AG09319 (cell line): ENCODE results near the gene MAP2K1.
"Not testable (repeated sequence)": the region's sequence is repeated elsewhere in the genome, so short reads cannot be mapped to it uniquely, and the experiment has no call there.

Experiments used
- DNase-seq: peaks from one replicate; pipeline ENCODE4 v3.0.0-alpha.2; 2010; ENCODE audit warnings: low read depth; ENCODE audit errors: extremely low read depth
- CTCF ChIP-seq: IDR thresholded peaks from 2 replicates; pipeline ENCODE4 v1.5.1; 2011; ENCODE audit warnings: low read depth, mild to moderate bottlenecking, inconsistent platforms, low read length, moderate library complexity

Gene MAP2K1

GRCh38 chr15:66386204-66387123, at the start of gene MAP2K1:
Gene MAP2K1 (plus strand): TSS chr15:66386912. CDS start chr15:66387348, 436 bp downstream.
- DNase-seq = peak; percentile 90
- peak; percentile 69 for TF ChIP-seq CTCF

- DNase-seq = not testable (repeated sequence)
These were observed 38.2 kb upstream of the MAP2K1 start for GRCh38 chr15:66348530-66348929.

GRCh38 chr15:66356077-66356358, 30.7 kb upstream of the MAP2K1 start:
- no peak for DNase-seq
- no peak for TF ChIP-seq CTCF

GRCh38 chr15:66356359-66357236, 30.1 kb upstream of the MAP2K1 start, which contains the start of gene TIPIN:
Gene TIPIN (minus strand): TSS chr15:66356685. CDS start chr15:66352947, 3,738 bp downstream.
- peak; percentile 89 for DNase-seq
- no peak for TF ChIP-seq CTCF

- no peak for DNase-seq
These were observed 27.0 kb upstream of the MAP2K1 start for GRCh38 chr15:66359740-66360139.

GRCh38 chr15:66361745-66362460, 24.8 kb upstream of the MAP2K1 start:
- not testable (repeated sequence) for DNase-seq

More at GRCh38 chr15:66359740-66360139, 27.0 kb upstream of the MAP2K1 start:
- TF ChIP-seq CTCF = no peak

GRCh38 chr15:66362776-66363175, 23.9 kb upstream of the MAP2K1 start:
- DNase-seq = no peak
- no peak for TF ChIP-seq CTCF
